K562 (cell line): Measurements from ENCODE around the gene ZNF358. TPM values are rescaled to one million over a fixed set of nuclear protein-coding genes. Genes with fewer than 3 reads are reported as not detected.

ENCODE experiments used
- ATAC-seq: fragments of 200-7000 bp; cut with Tn5 transposase; 3 replicates; pipeline ENCODE4 v1.9.1; 2020; ENCODE audit warnings: moderate library complexity
- BruUV-seq: library from RNA; stranded (reverse); fragments of 400-500 nt; replicated peaks from 2 replicates; lab custom pipeline; 2021; lab: Mats Ljungman, UMichigan
- CTCF ChIA-PET: fragments of 300-600 bp; formaldehyde crosslinking; extraction: SDS; loops from one replicate; lab custom pipeline; 2021; ENCODE audit warnings: low intra/inter-chr PET ratio; lab: Yijun Ruan, JAX
- POLR2A ChIA-PET: fragments of 300-600, 350-650 bp; sonication (Branson Sonifier 250); formaldehyde crosslinking; extraction: SDS; loops from one replicate; lab custom pipeline; 2021; ENCODE audit warnings: antibody characterized with exemption, inconsistent platforms; lab: Yijun Ruan, JAX
- DNase-seq, 4 experiments: peaks; one replicate each; pipeline versions ENCODE4 v3.0.0 to v3.0.0-alpha.2; 2011 to 2018; ENCODE audit warnings: low spot score in 3 of 4, mixed read lengths in 3 of 4; ENCODE audit errors: extremely low read depth in 1 of 4
- FAIRE-seq: peaks from 2 replicates; lab custom pipeline; 2011; peaks lifted over from hg19 to GRCh38; lab: Jason Lieb, UNC
- H2AFZ ChIP-seq: 2 replicates; pipeline ENCODE4 v1.6.0; 2011; ENCODE audit warnings: low read depth, low read length, control low read depth, inconsistent platforms
- H3K27ac ChIP-seq: fragments of 200-600 bp; 3 replicates; pipeline ENCODE4 v1.8.0; 2011; ENCODE audit warnings: low read depth, mild to moderate bottlenecking, control low read depth, inconsistent platforms, low read length, moderate library complexity, mixed read lengths; ENCODE audit errors: extremely low read depth
- H3K27me3 ChIP-seq, 2 experiments: fragments of 300-600 bp in 1 of 2; 2 replicates in 1 of 2; 3 replicates in 1 of 2; pipeline versions ENCODE4 v1.6.0 to v1.8.0; 2011; ENCODE audit warnings: inconsistent platforms in 2 of 2, low read length in 2 of 2, mild to moderate bottlenecking in 1 of 2, mixed read lengths in 1 of 2, moderate library complexity in 1 of 2; ENCODE audit not compliant: control insufficient read depth in 2 of 2, insufficient read depth in 2 of 2
- H3K36me3 ChIP-seq: fragments of 300-600 bp; 3 replicates; pipeline ENCODE4 v1.8.0; 2011; ENCODE audit warnings: mild to moderate bottlenecking, low read length, inconsistent platforms; ENCODE audit not compliant: control insufficient read depth, insufficient read depth
- H3K4me1 ChIP-seq, 2 experiments: fragments of 200-600 bp in 1 of 2; replicated peaks in 1 of 2; 2 replicates in 1 of 2; 3 replicates in 1 of 2; pipeline versions ENCODE4 v1.5.1 to v1.8.0; 2011; ENCODE audit warnings: inconsistent platforms in 2 of 2, low read length in 2 of 2, mild to moderate bottlenecking in 1 of 2, mixed read lengths in 1 of 2, moderate library complexity in 1 of 2; ENCODE audit not compliant: control insufficient read depth in 2 of 2, insufficient read depth in 2 of 2
- H3K4me2 ChIP-seq: 2 replicates; pipeline ENCODE4 v1.6.1; 2011; ENCODE audit warnings: low read length, control low read depth, inconsistent platforms, mixed read lengths; ENCODE audit not compliant: insufficient read depth
- H3K4me3 ChIP-seq: fragments of 200-600 bp; sonication (generic), shearing (Covaris generic); 2 replicates; pipeline ENCODE4 v1.5.1; 2016; ENCODE audit warnings: control low read depth, inconsistent platforms
- H3K79me2 ChIP-seq: fragments of 200-600 bp; 3 replicates; pipeline ENCODE4 v1.8.0; 2011; ENCODE audit warnings: low read length, inconsistent platforms; ENCODE audit not compliant: control insufficient read depth, insufficient read depth
- H3K9ac ChIP-seq, 2 experiments: 2 replicates each; pipeline versions ENCODE4 v1.6.0 to v1.6.1; 2011; ENCODE audit warnings: low read depth in 2 of 2, low read length in 2 of 2, control low read depth in 1 of 2, inconsistent platforms in 1 of 2, mild to moderate bottlenecking in 1 of 2, mixed read lengths in 1 of 2; ENCODE audit not compliant: insufficient read depth in 1 of 2
- H3K9me1 ChIP-seq: one replicate; pipeline ENCODE4 v1.6.0; 2011; ENCODE audit warnings: inconsistent platforms, mild to moderate bottlenecking, low read length, moderate library complexity; ENCODE audit not compliant: control insufficient read depth, insufficient read depth
- H3K9me3 ChIP-seq: replicated peaks from 2 replicates; pipeline ENCODE4 v1.5.1; 2011; ENCODE audit warnings: low read depth, low read length, inconsistent platforms; ENCODE audit not compliant: control insufficient read depth, insufficient read depth
- H4K20me1 ChIP-seq: replicated peaks from 2 replicates; pipeline ENCODE4 v1.6.1; 2011; ENCODE audit warnings: low read length, inconsistent platforms, mixed read lengths; ENCODE audit not compliant: control insufficient read depth, insufficient read depth
- ARNT ChIP-seq, 2 experiments: fragments of 450-650 bp; IDR thresholded peaks; 2 replicates each; pipeline ENCODE4 v1.6.1; 2016; ENCODE audit warnings: mild to moderate bottlenecking in 1 of 2
- CBX5 ChIP-seq: IDR thresholded peaks from 2 replicates; pipeline ENCODE4 v1.6.1; 2014; ENCODE audit warnings: low read depth, borderline replicate concordance
- CTBP1 ChIP-seq: fragments of 450-650 bp; IDR thresholded peaks from 2 replicates; pipeline ENCODE4 v1.6.1; 2016; ENCODE audit warnings: borderline replicate concordance
- ELF2 ChIP-seq: fragments of 250-450 bp; sonication (Bioruptor Pico); IDR thresholded peaks from 2 replicates; pipeline ENCODE4 v1.5.0; 2021; ENCODE audit warnings: mild to moderate bottlenecking
- ETV5 ChIP-seq: sonication (generic); formaldehyde crosslinking; IDR thresholded peaks from 2 replicates; pipeline ENCODE4 v1.4.0; 2020; ENCODE audit warnings: low read depth, mild to moderate bottlenecking, missing genetic modification reagents
- EZH2 ChIP-seq: IDR thresholded peaks from 2 replicates; pipeline ENCODE4 v1.6.1; 2012; ENCODE audit warnings: low read depth, mild to moderate bottlenecking, inconsistent platforms, low read length, borderline replicate concordance
- MCM7 ChIP-seq, 2 experiments: fragments of 450-650 bp; IDR thresholded peaks; 2 replicates each; pipeline ENCODE4 v1.6.1; 2016 to 2018
- NFE2L1 ChIP-seq: fragments of 450-650 bp; IDR thresholded peaks from 2 replicates; pipeline ENCODE4 v1.6.1; 2016; ENCODE audit warnings: missing genetic modification characterization, low read depth, mild to moderate bottlenecking, missing compliant biosample characterization, moderate library complexity, borderline replicate concordance
- PHF8 ChIP-seq: fragments of 200-600 bp; sonication (generic); IDR thresholded peaks from 2 replicates; pipeline ENCODE4 v1.6.1; 2012; ENCODE audit warnings: mixed run types, mild to moderate bottlenecking, inconsistent platforms, low read length, moderate library complexity, borderline replicate concordance
- RAD21 ChIP-seq, 2 experiments: fragments of 250-450 bp in 1 of 2; fragments of 450-650 bp in 1 of 2; sonication (Bioruptor Pico) in 1 of 2; formaldehyde crosslinking in 1 of 2; IDR thresholded peaks in 1 of 2; conservative IDR thresholded peaks in 1 of 2; 2 replicates each; pipeline versions ENCODE4 v1.4.0 to v1.8.0; 2020 to 2022; ENCODE audit warnings: mild to moderate bottlenecking in 2 of 2, moderate library complexity in 1 of 2
- RCOR1 ChIP-seq, 2 experiments: IDR thresholded peaks; 2 replicates each; pipeline ENCODE4 v1.6.1; 2012; ENCODE audit warnings: low read depth in 2 of 2, low read length in 2 of 2, borderline replicate concordance in 1 of 2, improper control_type of control experiment in 1 of 2
- SNIP1 ChIP-seq: fragments of 450-650 bp; IDR thresholded peaks from 2 replicates; pipeline ENCODE4 v1.7.1; 2017; ENCODE audit warnings: low read depth, mild to moderate bottlenecking
- ZBTB7A ChIP-seq: IDR thresholded peaks from 2 replicates; pipeline ENCODE4 v1.6.1; 2011; ENCODE audit warnings: low read depth, mild to moderate bottlenecking, low read length, moderate library complexity, borderline replicate concordance; ENCODE audit not compliant: control insufficient read depth
- ZNF232 ChIP-seq: sonication (generic); formaldehyde crosslinking; IDR thresholded peaks from 2 replicates; pipeline ENCODE4 v1.8.0; 2022; ENCODE audit warnings: mild to moderate bottlenecking, missing genetic modification reagents
- ZNF253 ChIP-seq: fragments of 250-450 bp; sonication (Bioruptor Pico); conservative IDR thresholded peaks from 2 replicates; pipeline ENCODE4 v1.6.1; 2021; ENCODE audit warnings: mild to moderate bottlenecking
- ZNF639 ChIP-seq, 2 experiments: fragments of 200-800 bp in 1 of 2; sonication (Bioruptor generic) in 1 of 2; sonication (generic) in 1 of 2; formaldehyde crosslinking in 1 of 2; IDR thresholded peaks in 1 of 2; conservative IDR thresholded peaks in 1 of 2; 2 replicates each; pipeline versions ENCODE4 v1.5.0 to v1.6.1; 2016 to 2020; ENCODE audit warnings: missing compliant biosample characterization in 1 of 2, missing genetic modification characterization in 1 of 2, missing genetic modification reagents in 1 of 2
- ZNF79 ChIP-seq: fragments of 250-450 bp; sonication (Bioruptor Pico); IDR thresholded peaks from 2 replicates; pipeline ENCODE4 v1.4.0; 2020; ENCODE audit warnings: low read depth, mild to moderate bottlenecking, moderate library complexity
- WGBS: fragments of 100-300 bp; shearing (Covaris generic); methylation state at CpG from one replicate; pipeline ENCODE4 v1.1.6; 2016; ENCODE audit warnings: low coverage, mixed read lengths; ENCODE audit not compliant: insufficient coverage; ENCODE audit errors: missing lambda C conversion rate; 5-methylcytosine and 5-hydroxymethylcytosine counted together
- in situ Hi-C: fragments of 300-500 bp; cut with MboI; formaldehyde crosslinking; loops from 4 replicates; pipeline ENCODE4 v1.15.0; 2018; ENCODE audit warnings: inconsistent platforms, mixed read lengths
- intact Hi-C: fragments of 100-400 bp; cut with micrococcal nuclease; formaldehyde crosslinking; loops from 2 replicates; pipeline ENCODE4 v1.14.2; 2022
- polyA plus RNA-seq, 8 experiments: library from polyadenylated mRNA; depleted of rRNA in 4 of 8; stranded (reverse) in 5 of 8; unstranded in 3 of 8; fragments of >200 nt; fragmentation: Nextera tagmentation in 2 of 8; fragmentation: Illumina TruSeq in 1 of 8; extraction: Ambion mirVana in 2 of 8; extraction: Trizol in 1 of 8; gene quantifications; 2 replicates each; pipeline versions ENCODE4 v1.2.1 to v1.2.3, GENCODE V29; 2011 to 2014; ENCODE audit warnings: inconsistent platforms in 1 of 8, missing spikeins in 1 of 8
- total RNA-seq, 7 experiments: library from RNA; depleted of rRNA in 6 of 7; stranded (reverse); fragments of >200 nt in 6 of 7; fragmentation: Illumina TruSeq in 2 of 7; extraction: Trizol in 2 of 7; gene quantifications; 2 replicates each; pipeline versions ENCODE4 v1.2.1 to v1.2.3, GENCODE V29; 2011 to 2021; ENCODE audit warnings: low replicate concordance in 1 of 7

Gene ZNF358
- total and polyA plus RNA-seq, 9 of the 15 experiments (the other 6 are each of a cell fraction or from before 2014, with no cell fraction given), result 0.04 to 17.2 (median 4.9) TPM

DNA sequence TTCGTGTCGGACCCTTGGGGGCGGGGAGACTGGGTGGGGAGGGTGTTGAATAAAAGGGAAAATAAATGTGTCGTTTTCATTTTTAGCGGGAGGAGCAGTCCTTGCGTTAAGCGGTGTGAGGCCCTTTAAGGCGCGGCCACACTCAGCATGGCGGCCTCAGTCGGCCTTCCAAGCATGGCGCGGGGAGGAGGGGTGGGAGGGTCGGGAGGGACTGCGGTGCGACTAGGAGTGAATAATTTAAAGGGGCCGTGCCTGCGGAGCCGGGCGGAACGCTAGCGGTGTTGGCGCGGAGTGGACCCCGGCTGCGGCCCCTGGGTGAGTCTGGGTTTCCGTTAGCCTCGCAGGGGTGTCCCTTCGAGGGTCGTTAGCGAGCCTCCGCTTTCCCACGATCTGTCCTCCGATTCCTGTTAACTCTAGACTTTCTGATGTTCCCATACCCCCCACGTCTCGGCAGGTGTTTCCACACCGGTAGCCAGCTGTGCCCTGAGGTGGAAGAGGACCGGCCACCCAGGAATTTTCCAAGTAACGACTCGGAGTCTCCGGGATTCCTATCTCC lies 18.1 kb downstream of the ZNF358 start (continued):
- no peak for TF ChIP-seq NFE2L1 (tag)
- TF ChIP-seq SNIP1, result peak; percentile 73; the same call in 1 of the 2 replicates
- TF ChIP-seq CBX5, result no peak
- TF ChIP-seq PHF8, result peak; percentile 28; the same call in 1 of the 2 replicates
- TF ChIP-seq ZNF639 (CRISPR knock-in tag; conservative IDR thresholded peaks at IDR 0.05 in 1 of 2, IDR thresholded peaks at IDR 0.05 in 1 of 2), result peak in 1 of 2 experiments; percentile 58; a peak in 1 of 4 replicates
- TF ChIP-seq ZNF253, result no peak
- TF ChIP-seq ARNT (IDR thresholded peaks at IDR 0.05), result no peak

DNA sequence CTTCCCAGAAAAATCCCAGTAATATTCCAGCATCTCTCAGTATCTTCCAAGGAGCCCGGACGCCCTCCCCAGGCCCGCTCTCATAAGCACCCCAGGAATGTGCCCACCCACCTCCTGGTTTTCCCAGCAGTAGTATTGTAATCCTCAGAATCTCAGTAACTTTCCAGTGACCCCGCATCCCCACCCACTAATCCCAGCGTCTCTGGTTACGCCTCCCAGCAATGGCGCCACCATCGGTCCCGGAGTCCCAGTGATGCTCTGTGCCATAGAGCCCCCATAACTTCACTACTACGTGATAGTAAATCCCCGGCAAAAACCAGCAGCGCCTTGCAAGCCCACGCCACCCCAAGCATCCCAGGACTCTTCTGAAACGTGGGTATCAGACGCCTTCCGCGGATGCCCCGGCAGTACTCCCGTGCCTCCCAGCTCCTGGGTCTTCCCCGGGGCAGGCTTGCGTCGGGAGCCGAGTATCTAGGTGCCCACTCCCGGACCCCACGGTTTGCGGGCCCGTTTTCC lies 18.7 kb downstream of the ZNF358 start:
- intact Hi-C loops (no loop called here), in situ Hi-C loops (no loop called here)
- H3K27me3 ChIP-seq, result no peaks in the 10 kb centered on the region
- H3K4me2 ChIP-seq, result peak overlapping the region; percentile 98
- H3K9me3 ChIP-seq, result no peaks in the 10 kb centered on the region
- H3K4me3 ChIP-seq, result peak overlapping the region; percentile 81
- H3K36me3 ChIP-seq, result peaks cover 10% of the 10 kb centered on the region; the same call in 1 of the 3 replicates
- peak overlapping the region; percentile 100 for H2AFZ ChIP-seq
- H3K9ac ChIP-seq, result peak overlapping the region; percentile 32 to 96; a peak in 3 of 4 replicates
- ATAC-seq (peak; percentile 75), DNase-seq (peak; percentile 54 to 64 (median 58)), FAIRE-seq (peak; percentile 51)
- ChIA-PET CTCF (no interaction called here), POLR2A (interaction anchor here (0.6 to 1.8 kb wide), 6 partner anchors 12 to 127 kb away, joined by 3 to 9 read pairs (median 3); partner anchors contain the start of genes MCOLN1 and ZNF358)
- H3K9me1 ChIP-seq, result no peaks in the 10 kb centered on the region
- no peaks in the 10 kb centered on the region; the same call in 2 of the 3 replicates for H3K79me2 ChIP-seq
- H3K27ac ChIP-seq, result no peak overlapping the region
- no TSS peak for BruUV-seq
- no peaks in the 10 kb centered on the region for H4K20me1 ChIP-seq
- H3K4me1 ChIP-seq, result peaks cover 10 to 35% of the 10 kb centered on the region in 2 experiments
- 3% methylated on average over 27 of the region's 27 CpGs for WGBS
- TF ChIP-seq ELF2 (CRISPR knock-in tag), result no peak
- peak in 1 of 2 experiments; percentile 43; a peak in 1 of 4 replicates for TF ChIP-seq RCOR1 (IDR thresholded peaks at IDR 0.05; ENCODE audit: borderline replicate concordance in 1 of 2, low read depth in 2 of 2, low read length in 2 of 2)
- TF ChIP-seq ZNF79 (CRISPR knock-in tag), result no peak
- 0 out of 2 replicates have a peak, but pooled peaks have one; percentile 30 for TF ChIP-seq ZNF232 (CRISPR knock-in tag)
- TF ChIP-seq EZH2, result no peak
- TF ChIP-seq ZNF639 (CRISPR knock-in tag; conservative IDR thresholded peaks at IDR 0.05 in 1 of 2, IDR thresholded peaks at IDR 0.05 in 1 of 2), result no peak
- peak in 1 of 2 experiments; percentile 14; a peak in 1 of 4 replicates for TF ChIP-seq RAD21 (CRISPR knock-in tag; conservative IDR thresholded peaks at IDR 0.05 in 1 of 2, IDR thresholded peaks at IDR 0.05 in 1 of 2)
- peak; percentile 37 for TF ChIP-seq CTBP1
- peak; percentile 7; the same call in 1 of the 2 replicates for TF ChIP-seq ETV5 (CRISPR knock-in tag)
- TF ChIP-seq ZBTB7A, result peak; percentile 0; the same call in 1 of the 2 replicates
- TF ChIP-seq MCM7 (IDR thresholded peaks at IDR 0.05), result no peak
